AG20443 (cell line): ENCODE data around the gene ADGRV1.
"Not testable (repeated sequence)": the region's sequence is repeated elsewhere in the genome, so short reads cannot be mapped to it uniquely, and the experiment has no call there.

Experiments
- DNase-seq: peaks from one replicate; pipeline ENCODE4 v3.0.0; 2012; ENCODE audit warnings: low spot score, mixed read lengths

ADGRV1 gene

GRCh38 chr5:91031402-91031752 lies 472.8 kb downstream of the ADGRV1 start:
- no peak for DNase-seq

- DNase-seq = no peak
Measured at GRCh38 chr5:91032125-91032524, 473.5 kb downstream of the ADGRV1 start.

GRCh38 chr5:91033370-91033769 lies 474.8 kb downstream of the ADGRV1 start:
- no peak for DNase-seq

- DNase-seq = no peak
Measured at GRCh38 chr5:91038180-91038808, 479.7 kb downstream of the ADGRV1 start.

- DNase-seq = not testable (repeated sequence)
Measured at GRCh38 chr5:91041132-91041531, 482.5 kb downstream of the ADGRV1 start.

- no peak for DNase-seq
Measured at GRCh38 chr5:91042247-91042935, 483.8 kb downstream of the ADGRV1 start.

- no peak for DNase-seq
Measured at GRCh38 chr5:91042936-91043255, 484.3 kb downstream of the ADGRV1 start.

- DNase-seq = no peak
Measured at GRCh38 chr5:91048073-91048472, 489.5 kb downstream of the ADGRV1 start.

- no peak for DNase-seq
Measured at GRCh38 chr5:91049112-91049511, 490.5 kb downstream of the ADGRV1 start.

- DNase-seq = peak; percentile 47
Measured at GRCh38 chr5:91049800-91050199, 491.2 kb downstream of the ADGRV1 start.

GRCh38 chr5:91052411-91052810 lies 493.8 kb downstream of the ADGRV1 start:
- not testable (repeated sequence) for DNase-seq

GRCh38 chr5:91052977-91053740 lies 494.6 kb downstream of the ADGRV1 start:
- no peak for DNase-seq

- no peak for DNase-seq
Measured at GRCh38 chr5:91053741-91054025, 495.1 kb downstream of the ADGRV1 start.

- DNase-seq = no peak
Measured at GRCh38 chr5:91058155-91058554, 499.6 kb downstream of the ADGRV1 start.

- DNase-seq = no peak
Measured at GRCh38 chr5:91058575-91058974, 500.0 kb downstream of the ADGRV1 start.

- no peak for DNase-seq
Measured at GRCh38 chr5:91059409-91059808, 500.8 kb downstream of the ADGRV1 start.

- DNase-seq = no peak
Measured at GRCh38 chr5:91061094-91061493, 502.5 kb downstream of the ADGRV1 start.

- no peak for DNase-seq
Measured at GRCh38 chr5:91061946-91062562, 503.5 kb downstream of the ADGRV1 start.

- peak; percentile 22 for DNase-seq
Measured at GRCh38 chr5:91063098-91063690, 504.6 kb downstream of the ADGRV1 start.

GRCh38 chr5:91065496-91065895 lies 506.9 kb downstream of the ADGRV1 start:
- no peak for DNase-seq

- no peak for DNase-seq
Measured at GRCh38 chr5:91069364-91069763, 510.8 kb downstream of the ADGRV1 start.

GRCh38 chr5:91070761-91071550 lies 512.4 kb downstream of the ADGRV1 start:
- DNase-seq = no peak
